ENCODE results near the gene ACY1. TPM values are rescaled to one million over a fixed set of nuclear protein-coding genes. Genes with fewer than 3 reads are reported as not detected.

Gene ACY1
- total and polyA plus RNA-seq, 10 of the 15 experiments (the other 5 are each of a cell fraction or from before 2014, with no cell fraction given): 18.5 to 42.2 (median 27.8) TPM

DNA sequence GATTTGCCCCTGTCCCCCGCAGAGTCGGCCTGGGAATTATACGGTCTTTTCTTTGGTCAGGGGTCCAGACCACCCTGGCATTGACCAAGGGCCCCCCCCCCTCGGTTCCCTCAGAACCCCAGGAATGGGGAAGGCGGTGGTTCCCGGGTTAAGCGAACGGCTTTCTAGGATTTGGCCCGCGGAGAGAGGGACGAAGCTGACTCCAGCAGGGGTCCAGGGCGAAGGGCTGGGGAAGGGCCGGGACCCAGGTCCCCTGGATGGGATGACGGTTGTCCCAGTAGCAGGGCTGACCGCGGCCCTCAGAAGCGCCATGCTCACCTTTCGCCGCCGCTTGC lies 41.9 kb upstream of the ACY1 start:
- intact Hi-C loops (cut with micrococcal nuclease; ENCODE audit: unreplicated experiment) (no loop called here), in situ Hi-C loops (cut with MboI) (no loop called here)
- 2% methylated on average over 20 of the region's 20 CpGs for WGBS (ENCODE audit: insufficient coverage, insufficient replicate concordance, low lambda C conversion rate, missing lambda C conversion rate)
- Histone ChIP-seq H3K27me3 (replicated peaks in 1 of 2; ENCODE audit: control insufficient read depth in 2 of 2, insufficient read depth in 2 of 2, low read length in 1 of 2) (no peaks in the 10 kb centered on the region), H3K4me3 (peak overlapping the region; percentile 96), H3K4me2 (ENCODE audit: control insufficient read depth, insufficient read depth) (peak overlapping the region; percentile 72), H3K9ac (ENCODE audit: control insufficient read depth, insufficient read depth, low read length) (peak overlapping the region; percentile 82), H3K9me3 (replicated peaks; ENCODE audit: control insufficient read depth, insufficient read depth, low read length) (no peaks in the 10 kb centered on the region), H3K79me2 (ENCODE audit: control insufficient read depth, insufficient read depth, low read length) (peaks cover 32% of the 10 kb centered on the region), H2AFZ (ENCODE audit: control insufficient read depth, low read depth, low read length) (peak overlapping the region; percentile 40; the same call in 1 of the 2 replicates), H4K20me1 (ENCODE audit: control insufficient read depth, insufficient read depth) (no peaks in the 10 kb centered on the region), H3K27ac (ENCODE audit: control insufficient read depth, insufficient read depth) (peak overlapping the region; percentile 65), H3K4me1 (ENCODE audit: control insufficient read depth, insufficient read depth, low read length) (peaks cover 11% of the 10 kb centered on the region), H3K36me3 (ENCODE audit: control insufficient read depth in 2 of 2, insufficient read depth in 2 of 2, low read length in 1 of 2) (peaks cover 9 to 18% of the 10 kb centered on the region in 2 experiments; a peak in 3 of 4 replicates)
- ATAC-seq (no peak), DNase-seq (ENCODE audit: low read depth, low spot score) (no peak), FAIRE-seq (no peak)
- CTCF ChIA-PET: interaction anchor here (0.6 to 4.8 kb wide), 22 partner anchors 13 to 556 kb away, joined by 3 to 79 read pairs (median 4); partner anchors contain the start of genes ABHD14A, ABHD14B, ACY1 and DUSP7
- POLR2A ChIA-PET: interaction anchor here (0.5 to 3.0 kb wide), 7 partner anchors 21 to 284 kb away, joined by 3 to 24 read pairs (median 3); partner anchors contain the start of genes ABHD14A, ABHD14B, ACY1 and RPL29
- SMC1A ChIA-PET (ENCODE audit: uncharacterized antibody, unreplicated experiment): interaction anchor here (0.6 to 2.6 kb wide), 10 partner anchors 9 to 952 kb away, joined by 3 to 33 read pairs (median 4); partner anchors contain the start of genes ABHD14A, ABHD14B and RPL29
- TF ChIP-seq, protein P1, sequence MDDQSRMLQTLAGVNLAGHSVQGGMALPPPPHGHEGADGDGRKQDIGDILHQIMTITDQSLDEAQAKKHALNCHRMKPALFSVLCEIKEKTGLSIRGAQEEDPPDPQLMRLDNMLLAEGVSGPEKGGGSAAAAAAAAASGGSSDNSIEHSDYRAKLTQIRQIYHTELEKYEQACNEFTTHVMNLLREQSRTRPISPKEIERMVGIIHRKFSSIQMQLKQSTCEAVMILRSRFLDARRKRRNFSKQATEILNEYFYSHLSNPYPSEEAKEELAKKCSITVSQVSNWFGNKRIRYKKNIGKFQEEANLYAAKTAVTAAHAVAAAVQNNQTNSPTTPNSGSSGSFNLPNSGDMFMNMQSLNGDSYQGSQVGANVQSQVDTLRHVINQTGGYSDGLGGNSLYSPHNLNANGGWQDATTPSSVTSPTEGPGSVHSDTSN (IDR thresholded peaks at IDR 0.05; ENCODE audit: insufficient replicate concordance, low read depth, low read length): no peak
- TF ChIP-seq BACH1 (IDR thresholded peaks at IDR 0.05; ENCODE audit: borderline replicate concordance) (0 out of 2 replicates have a peak, but pooled peaks have one; percentile 36), CEBPB (IDR thresholded peaks at IDR 0.05; ENCODE audit: borderline replicate concordance in 1 of 2, low read depth in 2 of 2, low read length in 2 of 2) (no peak), RFX5 (IDR thresholded peaks at IDR 0.05; ENCODE audit: low read depth, low read length) (no peak), PML (IDR thresholded peaks at IDR 0.05; ENCODE audit: low read length) (no peak), LARP7 (IDR thresholded peaks at IDR 0.05) (0 out of 2 replicates have a peak, but pooled peaks have one; percentile 19), JUNB (IDR thresholded peaks at IDR 0.05) (no peak), DPF2 (IDR thresholded peaks at IDR 0.05) (peak; percentile 40; the same call in 1 of the 2 replicates)
- no TSS peak for BruUV-seq (replicated peaks)
- RAD21 ChIA-PET (ENCODE audit: unreplicated experiment): interaction anchor here (0.6 to 4.2 kb wide), 19 partner anchors 12 to 1381 kb away, joined by 3 to 34 read pairs (median 3); partner anchors contain the start of genes ABHD14A, ABHD14B, ACY1 and DUSP7

Measured in GM12878 (cell line).